H9 (cell line): ENCODE data around the gene SLC26A2. TPM values are rescaled to one million over a fixed set of nuclear protein-coding genes. Genes with fewer than 3 reads are reported as not detected.

Experiments
- DNase-seq: peaks from one replicate; pipeline ENCODE4 v3.0.0-alpha.2; 2017
- H2AFZ ChIP-seq: one replicate; pipeline ENCODE4 v1.6.1; 2013; ENCODE audit warnings: mild to moderate bottlenecking, low read length, control low read depth, moderate library complexity
- H2AK5ac ChIP-seq: 2 replicates; pipeline ENCODE4 v1.6.1; 2013; ENCODE audit warnings: low read length, control low read depth, mixed read lengths; ENCODE audit not compliant: insufficient read length
- H2BK120ac ChIP-seq: one replicate; pipeline ENCODE4 v1.6.1; 2013; ENCODE audit warnings: low read depth, mild to moderate bottlenecking, low read length, control low read depth, inconsistent platforms; ENCODE audit not compliant: poor library complexity, severe bottlenecking
- H2BK12ac ChIP-seq: 2 replicates; pipeline ENCODE4 v1.6.1; 2013; ENCODE audit warnings: low read length, control low read depth, mixed read lengths, low read depth; ENCODE audit not compliant: insufficient read length
- H2BK15ac ChIP-seq: 2 replicates; pipeline ENCODE4 v1.6.1; 2013; ENCODE audit warnings: low read depth, low read length, control low read depth
- H2BK20ac ChIP-seq: one replicate; pipeline ENCODE4 v1.6.1; 2013; ENCODE audit warnings: low read depth, mild to moderate bottlenecking, low read length, control low read depth, inconsistent platforms; ENCODE audit not compliant: poor library complexity, severe bottlenecking
- H2BK5ac ChIP-seq: 2 replicates; pipeline ENCODE4 v1.6.1; 2013; ENCODE audit warnings: low read length, control low read depth, mixed read lengths; ENCODE audit not compliant: insufficient read length
- H3K14ac ChIP-seq: 2 replicates; pipeline ENCODE4 v1.6.1; 2013; ENCODE audit warnings: low read length, control low read depth; ENCODE audit not compliant: insufficient read depth
- H3K18ac ChIP-seq: 2 replicates; pipeline ENCODE4 v1.6.1; 2013; ENCODE audit warnings: low read depth, mild to moderate bottlenecking, mixed read lengths, low read length, control low read depth; ENCODE audit not compliant: insufficient read length
- H3K23ac ChIP-seq: 2 replicates; pipeline ENCODE4 v1.6.1; 2013; ENCODE audit warnings: low read length, control low read depth, mixed read lengths, low read depth; ENCODE audit not compliant: insufficient read length
- H3K23me2 ChIP-seq: 2 replicates; pipeline ENCODE4 v1.6.1; 2013; ENCODE audit warnings: low read depth, mild to moderate bottlenecking, mixed read lengths, low read length, control low read depth; ENCODE audit not compliant: insufficient read length, poor library complexity, severe bottlenecking
- H3K27ac ChIP-seq: 2 replicates; pipeline ENCODE4 v1.5.1; 2013; ENCODE audit warnings: low read length, control low read depth, mixed read lengths, low read depth; ENCODE audit not compliant: insufficient read length
- H3K27me3 ChIP-seq: 2 replicates; pipeline ENCODE4 v1.6.1; 2013; ENCODE audit warnings: low read length, control low read depth, inconsistent platforms; ENCODE audit not compliant: insufficient read depth
- H3K4ac ChIP-seq: 2 replicates; pipeline ENCODE4 v1.6.1; 2013; ENCODE audit warnings: low read depth, mild to moderate bottlenecking, control low read depth, inconsistent platforms, low read length, moderate library complexity
- H3K4me1 ChIP-seq: 2 replicates; pipeline ENCODE4 v1.6.1; 2013; ENCODE audit warnings: low read length, control low read depth, inconsistent platforms; ENCODE audit not compliant: insufficient read depth
- H3K4me2 ChIP-seq: 2 replicates; pipeline ENCODE4 v1.6.1; 2013; ENCODE audit warnings: low read length, control low read depth, mixed read lengths; ENCODE audit not compliant: insufficient read length, insufficient read depth
- H3K56ac ChIP-seq: 2 replicates; pipeline ENCODE4 v1.6.1; 2013; ENCODE audit warnings: low read depth, mild to moderate bottlenecking, mixed read lengths, low read length, control low read depth; ENCODE audit not compliant: insufficient read length
- H3K79me1 ChIP-seq: 2 replicates; pipeline ENCODE4 v1.6.1; 2013; ENCODE audit warnings: low read depth, mild to moderate bottlenecking, moderate library complexity, low read length, control low read depth, inconsistent platforms; ENCODE audit not compliant: insufficient read depth, poor library complexity, severe bottlenecking
- H3K79me2 ChIP-seq: 2 replicates; pipeline ENCODE4 v1.6.1; 2013; ENCODE audit warnings: low read length, control low read depth, inconsistent platforms; ENCODE audit not compliant: insufficient read depth
- H3K9ac ChIP-seq: 2 replicates; pipeline ENCODE4 v1.6.1; 2013; ENCODE audit warnings: low read length, control low read depth, mixed read lengths; ENCODE audit not compliant: insufficient read length; ENCODE audit errors: extremely low read depth
- H3K9me3 ChIP-seq: one replicate; pipeline ENCODE4 v1.6.1; 2013; ENCODE audit warnings: low read depth, low read length, inconsistent platforms; ENCODE audit not compliant: control insufficient read depth
- H3T11ph ChIP-seq: one replicate; pipeline ENCODE4 v1.6.1; 2013; ENCODE audit warnings: mild to moderate bottlenecking, low read length, control low read depth, inconsistent platforms
- H4K20me1 ChIP-seq: one replicate; pipeline ENCODE4 v1.6.1; 2013; ENCODE audit not compliant: control insufficient read depth, insufficient read length, insufficient read depth
- H4K5ac ChIP-seq: 2 replicates; pipeline ENCODE4 v1.6.1; 2013; ENCODE audit warnings: low read depth, mild to moderate bottlenecking, mixed read lengths, low read length, control low read depth; ENCODE audit not compliant: insufficient read length
- H4K8ac ChIP-seq: replicated peaks from 2 replicates; pipeline ENCODE4 v1.6.1; 2013; ENCODE audit warnings: low read length, control low read depth, mixed read lengths, low read depth; ENCODE audit not compliant: insufficient read length
- H4K91ac ChIP-seq: 2 replicates; pipeline ENCODE4 v1.6.1; 2013; ENCODE audit warnings: low read depth, mild to moderate bottlenecking, moderate library complexity, mixed read lengths, low read length, control low read depth; ENCODE audit not compliant: insufficient read length
- H3K27ac Mint-ChIP-seq, 3 experiments: 2 replicates in 2 of 3; 3 replicates in 1 of 3; pipeline ENCODE4 v1.8.0; 2020 to 2021; ENCODE audit warnings: mixed read lengths in 3 of 3, mild to moderate bottlenecking in 1 of 3, moderate library complexity in 1 of 3
- H3K27me3 Mint-ChIP-seq: 2 replicates; pipeline ENCODE4 v1.8.0; 2021; ENCODE audit warnings: low read depth, mild to moderate bottlenecking, moderate library complexity, mixed read lengths
- H3K36me3 Mint-ChIP-seq, 3 experiments: 2 replicates in 2 of 3; 3 replicates in 1 of 3; pipeline ENCODE4 v1.8.0; 2020 to 2021; ENCODE audit warnings: low read depth in 3 of 3, mixed read lengths in 3 of 3; ENCODE audit not compliant: insufficient read depth in 1 of 3
- H3K4me1 Mint-ChIP-seq, 2 experiments: 2 replicates each; pipeline ENCODE4 v1.8.0; 2020; ENCODE audit warnings: mixed read lengths in 2 of 2
- H3K4me3 Mint-ChIP-seq, 2 experiments: 2 replicates in 1 of 2; 3 replicates in 1 of 2; pipeline ENCODE4 v1.8.0; 2020 to 2021; ENCODE audit warnings: mild to moderate bottlenecking in 2 of 2, mixed read lengths in 2 of 2, moderate library complexity in 1 of 2
- H3K9me3 Mint-ChIP-seq, 2 experiments: 2 replicates in 1 of 2; 3 replicates in 1 of 2; pipeline ENCODE4 v1.8.0; 2020; ENCODE audit warnings: mild to moderate bottlenecking in 2 of 2, mixed read lengths in 2 of 2, moderate library complexity in 1 of 2
- CTCF ChIP-seq: fragments of 200-600 bp; sonication (generic); conservative IDR thresholded peaks from 3 replicates; pipeline ENCODE4 v1.8.0; 2021; ENCODE audit warnings: antibody characterized with exemption, mild to moderate bottlenecking
- WGBS: extraction: QIAGEN DNeasy Blood & Tissue Kit; methylation state at CpG from one replicate; pipeline ENCODE4 v1.1.7; 2013; ENCODE audit warnings: missing lambda C conversion rate, low lambda C conversion rate, mixed read lengths; ENCODE audit not compliant: insufficient read length; ENCODE audit errors: extremely low coverage; 5-methylcytosine and 5-hydroxymethylcytosine counted together
- total RNA-seq: library from RNA; stranded (reverse); gene quantifications from 2 replicates; pipeline ENCODE4 v1.2.1, GENCODE V29; 2021

Gene SLC26A2
- total RNA-seq, 1 experiment from 2014 or later = 5.9 TPM

DNA sequence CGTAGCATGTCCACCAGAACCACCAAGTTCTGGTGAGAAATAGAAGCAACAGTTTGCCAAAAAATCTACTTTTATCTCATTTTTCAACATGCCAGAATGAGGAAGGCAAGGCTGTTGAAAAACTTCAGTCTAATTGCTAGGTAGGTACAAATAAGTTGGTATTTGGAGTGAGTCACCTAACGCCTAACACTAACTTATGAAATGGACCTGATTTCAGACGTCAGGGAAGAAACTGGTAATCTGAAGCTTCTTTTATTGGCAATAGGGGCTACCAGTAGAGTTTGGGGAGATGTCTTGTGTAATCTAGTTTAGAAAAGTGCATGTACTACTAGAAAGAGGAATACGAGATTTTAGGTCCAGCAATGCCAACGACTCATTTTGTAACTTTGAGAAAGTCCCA, 11.6 kb upstream of the SLC26A2 start:
- no peak overlapping the region for H4K91ac ChIP-seq
- WGBS = no CpG with 5 or more reads among the region's 5 CpGs
- no peaks in the 10 kb centered on the region for H3K36me3 Mint-ChIP-seq

More for the DNA sequence above, 11.6 kb upstream of the SLC26A2 start:
- Histone ChIP-seq H4K5ac (no peak overlapping the region), H2BK120ac (no peak overlapping the region), H3K9me3 (no peaks in the 10 kb centered on the region), H3K4me1 (no peaks in the 10 kb centered on the region), H3K14ac (no peak overlapping the region), H4K20me1 (no peaks in the 10 kb centered on the region), H3K4me2 (no peak overlapping the region), H3T11ph (no peak overlapping the region), H3K79me1 (no peaks in the 10 kb centered on the region), H3K18ac (no peak overlapping the region), H2BK5ac (no peak overlapping the region), H3K4ac (no peak overlapping the region), H3K27ac (no peak overlapping the region), H2BK20ac (no peak overlapping the region), H3K23ac (no peak overlapping the region), H3K23me2 (no peaks in the 10 kb centered on the region), H3K27me3 (no peaks in the 10 kb centered on the region), H2AK5ac (no peak overlapping the region), H4K8ac (no peak overlapping the region), H3K9ac (no peak overlapping the region), H2BK12ac (no peak overlapping the region), H3K56ac (no peak overlapping the region), H3K79me2 (no peaks in the 10 kb centered on the region), H2BK15ac (no peak overlapping the region), H2AFZ (no peak overlapping the region)
- Mint-ChIP-seq H3K4me3 (no peak overlapping the region), H3K27me3 (no peaks in the 10 kb centered on the region; the same call in none of the 2 replicates), H3K27ac (no peak overlapping the region), H3K4me1 (no peaks in the 10 kb centered on the region), H3K9me3 (no peaks in the 10 kb centered on the region)
- TF ChIP-seq CTCF = no peak
- DNase-seq = no peak
